Spleen (tissue), 11 donors: ENCODE results near the gene SFT2D1. TPM values are rescaled to one million over a fixed set of nuclear protein-coding genes. Genes with fewer than 3 reads are reported as not detected.

Experiments
- DNase-seq: peaks from one replicate; pipeline ENCODE4 v3.0.0-alpha.2; 2020
- H3K27ac ChIP-seq, 8 donors: fragments of 200-600 bp; sonication (generic) in 7 of 8; 1 replicate in 4 of 8; 2 replicates in 4 of 8; pipeline versions ENCODE4 v1.5.0 to v1.8.0; 2016 to 2021; ENCODE audit warnings: inconsistent platforms in 4 of 8, mild to moderate bottlenecking in 4 of 8, moderate library complexity in 1 of 8
- H3K27me3 ChIP-seq, 7 donors: fragments of 200-600 bp; sonication (generic) in 6 of 7; replicated peaks in 1 of 7; 1 replicate in 4 of 7; 2 replicates in 3 of 7; pipeline versions ENCODE4 v1.5.0 to v1.8.0; 2016 to 2021; ENCODE audit warnings: inconsistent platforms in 3 of 7, mild to moderate bottlenecking in 1 of 7
- H3K36me3 ChIP-seq, 6 donors: fragments of 200-600 bp; sonication (generic) in 5 of 6; 1 replicate in 4 of 6; 2 replicates in 2 of 6; pipeline versions ENCODE4 v1.5.0 to v1.8.0; 2016 to 2021; ENCODE audit warnings: inconsistent platforms in 2 of 6
- H3K4me1 ChIP-seq, 6 donors: fragments of 200-600 bp; sonication (generic) in 5 of 6; 1 replicate in 3 of 6; 2 replicates in 3 of 6; pipeline versions ENCODE4 v1.5.0 to v1.8.0; 2016 to 2021; ENCODE audit warnings: inconsistent platforms in 3 of 6
- H3K4me3 ChIP-seq, 8 donors: fragments of 200-600 bp; sonication (generic) in 7 of 8; 1 replicate in 4 of 8; 2 replicates in 4 of 8; pipeline versions ENCODE4 v1.5.0 to v1.8.0; 2016 to 2021; ENCODE audit warnings: inconsistent platforms in 4 of 8, mild to moderate bottlenecking in 4 of 8, moderate library complexity in 2 of 8
- H3K9me3 ChIP-seq, 8 donors: fragments of 200-600 bp; sonication (generic) in 7 of 8; 1 replicate in 4 of 8; 2 replicates in 4 of 8; pipeline versions ENCODE4 v1.5.0 to v1.8.0; 2016 to 2021; ENCODE audit warnings: inconsistent platforms in 4 of 8
- CTCF ChIP-seq, 11 experiments: fragments of 200-600 bp in 7 of 11; fragments of 450-650 bp in 4 of 11; sonication (generic) in 4 of 11; IDR thresholded peaks in 8 of 11; conservative IDR thresholded peaks in 3 of 11; 1 replicate in 7 of 11; 2 replicates in 4 of 11; pipeline versions ENCODE4 v1.4.0 to v1.8.0; 2016 to 2021; ENCODE audit warnings: antibody characterized with exemption in 11 of 11, inconsistent platforms in 4 of 11, mild to moderate bottlenecking in 1 of 11
- POLR2A ChIP-seq, 3 donors: fragments of 450-650 bp; IDR thresholded peaks; one replicate each; pipeline ENCODE4 v1.5.1; 2017; ENCODE audit warnings: antibody characterized with exemption in 3 of 3, mild to moderate bottlenecking in 1 of 3
- POLR2AphosphoS5 ChIP-seq, 3 donors: sonication (generic); formaldehyde crosslinking; IDR thresholded peaks; one replicate each; pipeline ENCODE4 v1.5.1; 2017; ENCODE audit warnings: antibody characterized with exemption in 3 of 3
- WGBS, 5 donors: extraction: QIAGEN DNeasy Blood & Tissue Kit in 3 of 5; methylation state at CpG; one replicate each; pipeline versions ENCODE4 v1.1.5 to v1.1.7; 2013 to 2018; 5-methylcytosine and 5-hydroxymethylcytosine counted together
- intact Hi-C: fragments of 100-400 bp; cut with DNase I; formaldehyde crosslinking; loops from one replicate; pipeline ENCODE4 v1.15.0; 2023; ENCODE audit warnings: low total_unique reads
- polyA plus RNA-seq, 3 donors: library from polyadenylated mRNA; stranded (reverse); fragments of 200-250 nt; gene quantifications; one replicate each; pipeline ENCODE4 v1.2.1, GENCODE V29; 2013
- total RNA-seq, 7 donors: library from RNA; depleted of rRNA in 3 of 7; stranded (reverse); fragments of >200 nt in 3 of 7; fragmentation: NEBNext Ultra II Directional in 4 of 7; extraction: Animal tissue kit (Norgen Biotek cat#: 25700) in 4 of 7; gene quantifications; one replicate each; pipeline versions ENCODE4 v1.1.0 to v1.2.1, GENCODE V29; 2016 to 2021
- donor health status: healthy with polysubstance abuse.
- donor health status: DM: no; HTN: no; CAD: no; lungs with moderate emphysema.
- donor health status: DM: no; HTN: no; CAD: no.
- donor health status: Bipolar disorder and iron deficiency.
- donor health status: healthy.
- donor health status: DM: no; HTN: no; CAD: no.
- donor health status: DM: yes; HTN: yes; CAD: no.

Gene SFT2D1
- total and polyA plus RNA-seq, 10 donors, result 46.0 to 71.0 (median 55.5) TPM

GRCh38 chr6:166279393-166279679 lies 63.0 kb downstream of the SFT2D1 start:
- H3K36me3 ChIP-seq, result no peaks in the 10 kb centered on the region
- H3K27ac ChIP-seq, result no peak overlapping the region
- intact Hi-C loops, result no loop called here
- peaks cover 0 to 35% (median 0%) of the 10 kb centered on the region in 7 donors for H3K27me3 ChIP-seq
- no peak overlapping the region for H3K4me3 ChIP-seq
- no peaks in the 10 kb centered on the region for H3K9me3 ChIP-seq
- no peak for TF ChIP-seq POLR2AphosphoS5 (IDR thresholded peaks at IDR 0.05)
- no peak for TF ChIP-seq CTCF (IDR thresholded peaks at IDR 0.05 in 8 of 11, conservative IDR thresholded peaks at IDR 0.05 in 3 of 11)
- no peak for TF ChIP-seq POLR2A (IDR thresholded peaks at IDR 0.05)
- peaks cover 6 to 9% (median 8%) of the 10 kb centered on the region in 6 donors for H3K4me1 ChIP-seq
- DNase-seq, result no peak
- WGBS, 5 donors, result 80 to 100% (median 95%) methylated on average over 1 of the region's 1 CpG

- intact Hi-C loops, result no loop called here
- peaks cover 0 to 30% (median 0%) of the 10 kb centered on the region in 7 donors for H3K27me3 ChIP-seq
- H3K27ac ChIP-seq, result no peak overlapping the region
- WGBS, 5 donors, result 60 to 87% (median 81%) methylated on average over 8 of the region's 8 CpGs
- no peaks in the 10 kb centered on the region for H3K9me3 ChIP-seq
- H3K36me3 ChIP-seq, result no peaks in the 10 kb centered on the region
- H3K4me3 ChIP-seq, result no peak overlapping the region
- no peak for DNase-seq
- TF ChIP-seq CTCF (IDR thresholded peaks at IDR 0.05 in 8 of 11, conservative IDR thresholded peaks at IDR 0.05 in 3 of 11) (no peak), POLR2A (IDR thresholded peaks at IDR 0.05) (no peak), POLR2AphosphoS5 (IDR thresholded peaks at IDR 0.05) (no peak)
- peaks cover 6 to 9% (median 8%) of the 10 kb centered on the region in 6 donors for H3K4me1 ChIP-seq
Measured at GRCh38 chr6:166278579-166279392, 63.6 kb downstream of the SFT2D1 start.

GRCh38 chr6:166277892-166278578 lies 64.3 kb downstream of the SFT2D1 start:
- no peaks in the 10 kb centered on the region for H3K36me3 ChIP-seq
- peaks cover 6 to 9% (median 8%) of the 10 kb centered on the region in 6 donors for H3K4me1 ChIP-seq
- intact Hi-C loops, result no loop called here
- peaks cover 0 to 24% (median 0%) of the 10 kb centered on the region in 7 donors for H3K27me3 ChIP-seq
- TF ChIP-seq POLR2AphosphoS5 (IDR thresholded peaks at IDR 0.05) (no peak), CTCF (IDR thresholded peaks at IDR 0.05 in 8 of 11, conservative IDR thresholded peaks at IDR 0.05 in 3 of 11) (no peak), POLR2A (IDR thresholded peaks at IDR 0.05) (no peak)
- no peaks in the 10 kb centered on the region for H3K9me3 ChIP-seq
- DNase-seq, result no peak
- H3K4me3 ChIP-seq, result no peak overlapping the region
- H3K27ac ChIP-seq, result no peak overlapping the region
- 74 to 76% (median 76%) methylated on average over 11 of the region's 11 CpGs for WGBS, 5 donors

GRCh38 chr6:166277018-166277417 lies 65.3 kb downstream of the SFT2D1 start:
- TF ChIP-seq CTCF (IDR thresholded peaks at IDR 0.05 in 8 of 11, conservative IDR thresholded peaks at IDR 0.05 in 3 of 11) (no peak), POLR2A (IDR thresholded peaks at IDR 0.05) (no peak), POLR2AphosphoS5 (IDR thresholded peaks at IDR 0.05) (no peak)
- no peak for DNase-seq

More at GRCh38 chr6:166277018-166277417, 65.3 kb downstream of the SFT2D1 start:
- Histone ChIP-seq H3K36me3 (no peaks in the 10 kb centered on the region), H3K27me3 (peaks cover 0 to 23% (median 0%) of the 10 kb centered on the region in 7 donors), H3K27ac (no peak overlapping the region), H3K9me3 (no peaks in the 10 kb centered on the region), H3K4me1 (peaks cover 6 to 9% (median 8%) of the 10 kb centered on the region in 6 donors), H3K4me3 (no peak overlapping the region)
- intact Hi-C loops, result no loop called here
- WGBS, 5 donors, result 53 to 73% (median 70%) methylated on average over 11 of the region's 11 CpGs
